ENCODE measurements around the gene DIPK2A. TPM values are rescaled to one million over a fixed set of nuclear protein-coding genes. Genes with fewer than 3 reads are reported as not detected.

The DIPK2A gene
- total and polyA plus RNA-seq, 2 donors (not counting 3 experiments of a cell fraction or from before 2014, with no cell fraction given): 18.9 to 43.0 TPM

DNA sequence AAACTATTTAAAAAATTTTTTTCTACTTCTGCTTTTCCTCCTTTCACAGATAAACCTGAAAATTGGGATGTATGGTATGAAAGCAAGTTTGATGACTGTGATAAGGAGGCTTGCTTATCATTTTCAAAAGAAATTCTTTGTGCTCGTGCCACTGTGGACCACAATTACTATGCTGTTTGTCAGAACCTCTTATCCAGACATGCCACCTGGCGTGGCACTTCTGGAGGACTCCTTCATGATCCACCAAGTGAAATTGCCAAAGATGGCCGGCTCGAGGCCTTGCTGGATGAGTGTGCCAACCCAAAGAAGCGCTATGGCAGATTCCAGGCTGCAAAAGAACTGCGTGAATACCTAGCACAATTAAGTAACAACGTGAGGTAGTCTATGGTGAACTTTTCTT, 17.8 kb downstream of the DIPK2A start:
- Histone ChIP-seq H3K9me1 (replicated peaks; ENCODE audit: control insufficient read depth, extremely low read depth, insufficient read depth, low read length) (no peaks in the 10 kb centered on the region), H3K36me3 (ENCODE audit: control insufficient read depth in 2 of 2, extremely low read depth in 1 of 2, insufficient read depth in 2 of 2, low read length in 2 of 2) (peaks cover 1 to 9% of the 10 kb centered on the region in 2 experiments), H3K4me1 (ENCODE audit: control insufficient read depth, extremely low read depth, insufficient read depth, low read length) (no peaks in the 10 kb centered on the region), H3K4me2 (ENCODE audit: insufficient read depth, low read length) (no peak overlapping the region), H3K9ac (replicated peaks; ENCODE audit: extremely low read depth, insufficient read depth, low read length) (no peak overlapping the region), H3K4me3 (replicated peaks in 1 of 3; ENCODE audit: insufficient read depth in 1 of 3, low read depth in 1 of 3, low read length in 3 of 3) (no peak overlapping the region), H3K27me3 (ENCODE audit: control insufficient read depth in 2 of 2, insufficient read depth in 2 of 2, low read length in 2 of 2) (no peaks in the 10 kb centered on the region), H3K27ac (ENCODE audit: insufficient read depth, low read depth, low read length) (no peak overlapping the region), H3K9me3 (replicated peaks; ENCODE audit: control insufficient read depth, insufficient read depth, low read length) (no peaks in the 10 kb centered on the region), H2AFZ (ENCODE audit: low read depth, low read length) (no peak overlapping the region), H3K79me2 (ENCODE audit: control insufficient read depth, insufficient read depth, low read length) (peaks cover 40% of the 10 kb centered on the region), H4K20me1 (replicated peaks; ENCODE audit: control insufficient read depth, extremely low read depth, insufficient read depth, low read length) (peaks cover 8% of the 10 kb centered on the region)
- intact Hi-C loops (cut with micrococcal nuclease): no loop called here
- BruUV-seq (replicated peaks): no TSS peak
- ChIA-PET POLR2A (no interaction called here), CTCF (no interaction called here)
- FAIRE-seq (no peak), DNase-seq (ENCODE audit: low read depth, low spot score) (no peak)
- dilution Hi-C loops (cut with MboI; ENCODE audit: extremely low pct_ligation_motif_present, low sequenced_read_pairs): no loop called here
- TF ChIP-seq, protein P1, sequence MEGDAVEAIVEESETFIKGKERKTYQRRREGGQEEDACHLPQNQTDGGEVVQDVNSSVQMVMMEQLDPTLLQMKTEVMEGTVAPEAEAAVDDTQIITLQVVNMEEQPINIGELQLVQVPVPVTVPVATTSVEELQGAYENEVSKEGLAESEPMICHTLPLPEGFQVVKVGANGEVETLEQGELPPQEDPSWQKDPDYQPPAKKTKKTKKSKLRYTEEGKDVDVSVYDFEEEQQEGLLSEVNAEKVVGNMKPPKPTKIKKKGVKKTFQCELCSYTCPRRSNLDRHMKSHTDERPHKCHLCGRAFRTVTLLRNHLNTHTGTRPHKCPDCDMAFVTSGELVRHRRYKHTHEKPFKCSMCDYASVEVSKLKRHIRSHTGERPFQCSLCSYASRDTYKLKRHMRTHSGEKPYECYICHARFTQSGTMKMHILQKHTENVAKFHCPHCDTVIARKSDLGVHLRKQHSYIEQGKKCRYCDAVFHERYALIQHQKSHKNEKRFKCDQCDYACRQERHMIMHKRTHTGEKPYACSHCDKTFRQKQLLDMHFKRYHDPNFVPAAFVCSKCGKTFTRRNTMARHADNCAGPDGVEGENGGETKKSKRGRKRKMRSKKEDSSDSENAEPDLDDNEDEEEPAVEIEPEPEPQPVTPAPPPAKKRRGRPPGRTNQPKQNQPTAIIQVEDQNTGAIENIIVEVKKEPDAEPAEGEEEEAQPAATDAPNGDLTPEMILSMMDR (IDR thresholded peaks at IDR 0.05; ENCODE audit: extremely low read depth in 1 of 2, insufficient read depth in 1 of 2, low read depth in 1 of 2, low read length in 2 of 2): no peak
- TF ChIP-seq POLR2AphosphoS5 (IDR thresholded peaks at IDR 0.05; ENCODE audit: insufficient read depth, low read depth, low read length) (no peak), GATA2 (IDR thresholded peaks at IDR 0.05; ENCODE audit: insufficient read depth, insufficient read length, low read depth, low read length) (no peak), JUN (IDR thresholded peaks at IDR 0.05; ENCODE audit: borderline replicate concordance, insufficient read depth, insufficient read length, low read depth) (no peak), FOS (IDR thresholded peaks at IDR 0.05; ENCODE audit: borderline replicate concordance, insufficient read depth, low read length) (no peak)

DNA sequence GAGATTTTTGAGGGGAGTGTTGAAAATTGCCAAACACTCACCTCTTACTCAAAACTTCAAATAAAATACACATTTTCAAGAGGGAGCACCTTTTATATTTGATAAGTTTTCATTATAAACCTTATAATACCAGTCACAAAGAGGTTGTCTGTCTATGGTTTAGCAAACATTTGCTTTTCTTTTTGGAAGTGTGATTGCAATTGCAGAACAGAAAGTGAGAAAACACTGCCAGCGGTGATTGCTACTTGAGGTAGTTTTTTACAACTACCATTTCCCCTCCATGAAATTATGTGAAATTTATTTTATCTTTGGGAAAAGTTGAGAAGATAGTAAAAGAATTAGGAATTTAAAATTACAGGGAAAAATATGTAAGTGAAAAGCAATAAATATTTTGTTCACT, 20.1 kb downstream of the DIPK2A start:
- no peaks in the 10 kb centered on the region for H3K9me3 ChIP-seq (replicated peaks; ENCODE audit: control insufficient read depth, insufficient read depth, low read length)
- DNase-seq (ENCODE audit: low read depth, low spot score) (no peak), FAIRE-seq (no peak)
- ChIA-PET CTCF (no interaction called here), POLR2A (no interaction called here)
- H3K9me1 ChIP-seq (replicated peaks; ENCODE audit: control insufficient read depth, extremely low read depth, insufficient read depth, low read length): no peaks in the 10 kb centered on the region
- no peak overlapping the region for H3K4me3 ChIP-seq (replicated peaks in 1 of 3; ENCODE audit: insufficient read depth in 1 of 3, low read depth in 1 of 3, low read length in 3 of 3)
- H3K36me3 ChIP-seq (ENCODE audit: control insufficient read depth in 2 of 2, extremely low read depth in 1 of 2, insufficient read depth in 2 of 2, low read length in 2 of 2): peaks cover 0 to 7% of the 10 kb centered on the region in 2 experiments
- no peak overlapping the region for H3K27ac ChIP-seq (ENCODE audit: insufficient read depth, low read depth, low read length)
- TF ChIP-seq, protein P2, sequence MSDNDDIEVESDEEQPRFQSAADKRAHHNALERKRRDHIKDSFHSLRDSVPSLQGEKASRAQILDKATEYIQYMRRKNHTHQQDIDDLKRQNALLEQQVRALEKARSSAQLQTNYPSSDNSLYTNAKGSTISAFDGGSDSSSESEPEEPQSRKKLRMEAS (IDR thresholded peaks at IDR 0.05; ENCODE audit: insufficient read depth, insufficient read length): no peak
- TF ChIP-seq POLR2A (IDR thresholded peaks at IDR 0.05; ENCODE audit: low read depth, low read length): no peak
- no peak for TF ChIP-seq MYC (IDR thresholded peaks at IDR 0.05; ENCODE audit: low read depth, low read length)
- no peak for TF ChIP-seq FOS (IDR thresholded peaks at IDR 0.05; ENCODE audit: borderline replicate concordance, insufficient read depth, low read length)
- no peak for TF ChIP-seq EZH2 (IDR thresholded peaks at IDR 0.05; ENCODE audit: borderline replicate concordance, low read depth, low read length, severe bottlenecking)
- TF ChIP-seq, protein P1 (IDR thresholded peaks at IDR 0.05; ENCODE audit: extremely low read depth in 1 of 2, insufficient read depth in 1 of 2, low read depth in 1 of 2, low read length in 2 of 2): no peak
- no peak for TF ChIP-seq GATA2 (IDR thresholded peaks at IDR 0.05; ENCODE audit: insufficient read depth, insufficient read length, low read depth, low read length)
- no peak for TF ChIP-seq JUN (IDR thresholded peaks at IDR 0.05; ENCODE audit: borderline replicate concordance, insufficient read depth, insufficient read length, low read depth)
- TF ChIP-seq POLR2AphosphoS5 (IDR thresholded peaks at IDR 0.05; ENCODE audit: insufficient read depth, low read depth, low read length): no peak
- H3K4me2 ChIP-seq (ENCODE audit: insufficient read depth, low read length): no peak overlapping the region
- H3K9ac ChIP-seq (replicated peaks; ENCODE audit: extremely low read depth, insufficient read depth, low read length): no peak overlapping the region
- H4K20me1 ChIP-seq (replicated peaks; ENCODE audit: control insufficient read depth, extremely low read depth, insufficient read depth, low read length): peaks cover 4% of the 10 kb centered on the region
- dilution Hi-C loops (cut with MboI; ENCODE audit: extremely low pct_ligation_motif_present, low sequenced_read_pairs) (no loop called here), intact Hi-C loops (cut with micrococcal nuclease) (no loop called here)
- no peaks in the 10 kb centered on the region for H3K4me1 ChIP-seq (ENCODE audit: control insufficient read depth, extremely low read depth, insufficient read depth, low read length)
- no peak overlapping the region for H2AFZ ChIP-seq (ENCODE audit: low read depth, low read length)
- peaks cover 22% of the 10 kb centered on the region for H3K79me2 ChIP-seq (ENCODE audit: control insufficient read depth, insufficient read depth, low read length)
- BruUV-seq (replicated peaks): no TSS peak
- no peaks in the 10 kb centered on the region for H3K27me3 ChIP-seq (ENCODE audit: control insufficient read depth in 2 of 2, insufficient read depth in 2 of 2, low read length in 2 of 2)
